Measurements from ENCODE around the gene MRGPRD.
"Not testable (repeated sequence)": the region's sequence is repeated elsewhere in the genome, so short reads cannot be mapped to it uniquely, and the experiment has no call there.

MRGPRD gene

DNA sequence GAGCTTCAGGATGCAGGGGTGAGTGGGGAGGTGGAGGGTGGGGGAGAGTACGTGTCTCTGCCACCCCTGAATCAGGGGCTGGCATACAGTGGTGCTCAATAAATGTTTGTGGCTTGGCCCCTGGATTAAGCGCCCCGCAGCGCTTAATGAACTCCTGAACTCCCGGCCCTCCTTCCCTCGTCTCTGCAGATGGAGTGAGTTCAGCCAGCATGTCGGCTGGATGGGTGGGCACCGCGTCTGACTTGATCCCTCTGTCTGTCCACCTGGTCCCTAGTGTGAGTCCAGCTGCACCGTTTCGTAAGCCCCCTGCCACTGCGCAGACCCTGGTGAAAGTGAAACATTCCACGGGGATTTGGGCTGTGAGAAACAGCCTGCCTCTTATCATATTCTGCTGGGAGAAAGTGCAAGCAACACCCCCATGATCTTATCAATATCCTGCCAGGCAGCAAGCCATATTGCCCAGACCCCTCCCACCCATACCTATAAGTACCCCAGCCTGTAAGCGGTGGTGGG lies 12.0 kb upstream of the MRGPRD start:
- DNase-seq: no peak

DNA sequence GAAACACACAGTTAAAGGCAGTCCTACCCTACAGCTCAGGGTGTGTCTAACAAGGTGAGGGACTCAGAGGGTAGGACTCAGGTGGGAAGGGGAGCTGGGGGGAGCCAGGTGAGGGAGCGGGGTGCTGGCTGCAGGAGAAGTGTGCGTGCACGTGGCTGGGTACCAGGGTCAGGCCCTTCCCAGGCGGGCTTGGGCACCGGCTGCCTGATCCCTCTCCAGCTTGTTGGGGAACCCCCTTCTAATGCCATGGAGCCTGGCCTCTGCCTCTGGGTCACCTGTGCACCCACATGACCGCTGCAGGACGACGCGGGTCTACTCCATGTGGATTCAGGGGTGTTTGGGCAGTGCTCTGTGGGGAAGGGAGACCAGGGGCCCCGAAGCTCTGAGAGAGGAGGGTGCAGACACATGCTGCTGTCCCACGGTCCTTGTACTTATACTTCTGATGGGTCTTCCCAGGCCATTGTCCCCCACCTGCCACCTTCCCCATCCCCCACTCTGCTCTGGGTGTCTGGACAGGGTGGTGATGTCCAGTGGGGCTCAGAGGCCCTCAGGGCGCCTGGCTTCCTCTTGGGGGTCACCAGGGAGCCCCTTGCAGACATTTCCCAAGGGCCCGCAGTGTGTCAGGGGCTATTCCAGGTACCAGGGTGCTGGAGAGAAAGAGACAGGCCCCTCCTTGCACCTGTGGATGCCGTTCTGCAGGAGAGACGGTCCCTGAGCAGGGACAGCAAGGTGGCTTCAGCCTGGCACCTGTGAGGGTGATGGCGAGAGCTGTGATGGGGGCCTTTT lies 10.4 kb upstream of the MRGPRD start:
- no peak for DNase-seq

DNA sequence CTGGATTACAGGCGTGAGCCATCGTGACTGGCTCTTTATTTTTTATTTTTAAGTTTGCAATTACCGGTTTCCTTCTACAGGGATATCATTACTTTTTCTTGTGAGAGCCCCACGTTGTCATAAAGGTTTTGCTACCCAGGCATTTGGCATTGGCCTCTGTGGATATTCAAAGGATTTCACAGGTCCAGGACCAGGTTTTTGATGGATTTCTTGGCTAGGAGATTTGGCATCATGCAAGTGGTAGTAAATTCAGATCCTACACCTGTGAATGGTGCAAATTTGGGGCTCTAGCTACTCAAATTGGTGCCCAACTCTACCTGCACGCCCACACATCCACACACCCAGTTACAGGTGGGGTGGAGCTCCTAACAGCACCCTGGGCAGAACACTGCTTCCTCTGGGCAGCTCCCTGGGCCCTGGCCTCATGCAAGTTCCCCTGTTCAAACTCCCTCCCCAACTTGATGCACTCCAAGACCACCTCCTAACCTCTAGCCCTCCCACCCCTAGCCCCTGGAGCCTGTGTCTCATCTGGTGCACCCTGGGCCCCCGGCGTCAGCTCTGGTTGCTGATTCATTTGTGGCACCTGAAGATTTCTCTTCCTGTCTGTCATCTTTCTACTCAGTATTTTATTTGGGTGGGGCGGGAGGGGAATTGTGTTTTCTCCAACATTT lies 9.3 kb upstream of the MRGPRD start:
- no peak for DNase-seq

DNA sequence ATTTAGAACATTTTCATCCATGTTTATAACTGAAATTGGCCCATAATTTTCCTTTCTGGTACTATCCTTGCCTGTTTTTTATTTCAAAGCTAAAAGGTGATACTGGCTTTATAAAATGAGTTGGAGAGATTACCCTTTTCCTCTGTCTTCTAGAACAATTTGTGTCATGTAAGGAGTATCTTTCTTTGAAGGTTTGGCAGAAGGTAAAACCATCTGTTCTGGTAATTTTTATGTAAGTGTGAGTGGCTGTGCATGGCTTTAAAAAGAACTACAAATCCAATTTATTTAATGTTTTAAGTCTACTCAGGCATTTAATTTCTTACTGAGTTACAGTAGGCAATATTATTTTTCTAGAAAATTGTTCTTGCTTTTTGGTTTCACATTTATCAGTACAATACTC lies 7.7 kb upstream of the MRGPRD start:
- DNase-seq: no peak

DNA sequence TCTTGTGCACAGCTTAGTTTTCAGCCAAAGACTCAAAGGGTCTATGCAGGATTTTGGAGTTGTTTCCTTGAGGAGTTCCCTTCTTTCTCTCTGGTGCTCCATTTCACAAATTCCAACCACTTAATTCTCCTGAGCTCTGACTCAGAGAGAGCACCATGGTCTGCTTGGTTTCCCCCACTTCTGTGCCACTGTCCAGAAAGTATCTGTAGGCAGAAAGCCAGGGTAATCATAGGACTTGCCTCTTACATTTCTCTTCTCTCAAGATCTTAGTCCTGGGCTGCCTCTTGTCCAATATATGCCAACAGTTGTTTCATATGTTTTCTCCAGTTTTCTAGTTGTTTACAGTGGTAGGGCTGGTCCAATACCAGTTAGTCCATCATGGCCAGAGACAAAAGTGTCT lies 6.4 kb upstream of the MRGPRD start:
- DNase-seq: no peak

DNA sequence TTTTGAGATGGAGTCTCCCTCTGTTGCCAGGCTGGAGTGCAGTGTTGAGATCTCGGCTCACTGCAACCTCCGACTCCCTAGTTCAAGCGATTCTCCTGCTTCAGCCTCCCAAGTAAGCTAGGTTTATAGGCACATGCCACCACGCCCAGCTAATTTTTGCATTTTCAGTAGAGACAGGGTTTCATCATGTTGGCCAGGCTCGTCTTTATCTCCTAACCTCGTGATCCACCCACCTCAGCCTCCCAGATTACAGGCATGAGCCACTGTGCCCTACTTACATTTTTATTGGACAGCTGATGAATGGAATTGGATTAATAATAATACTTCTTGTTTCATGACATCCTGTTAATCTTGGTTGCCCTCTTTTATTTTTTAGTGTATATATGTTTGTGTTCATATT lies 3.0 kb upstream of the MRGPRD start:
- DNase-seq: no peak

DNA sequence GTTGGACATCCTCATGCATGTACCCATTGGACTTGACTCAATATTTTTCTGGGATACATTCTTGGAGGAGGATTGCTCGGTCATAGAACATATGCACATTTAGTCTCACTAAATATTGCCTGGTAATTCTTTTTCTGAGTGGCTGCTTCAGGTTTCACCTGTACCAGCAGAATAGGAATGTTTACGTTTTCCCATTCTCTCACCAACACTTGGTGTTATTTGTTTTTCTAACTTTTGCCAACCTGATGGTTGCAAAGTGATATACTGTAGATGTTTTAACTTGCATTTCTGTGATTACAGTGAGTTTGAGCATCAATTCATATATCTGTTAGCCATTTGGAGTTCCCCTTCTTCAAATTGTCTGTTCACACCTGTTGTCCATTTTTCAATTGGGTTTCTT lies 1.3 kb upstream of the MRGPRD start:
- DNase-seq: no peak

DNA sequence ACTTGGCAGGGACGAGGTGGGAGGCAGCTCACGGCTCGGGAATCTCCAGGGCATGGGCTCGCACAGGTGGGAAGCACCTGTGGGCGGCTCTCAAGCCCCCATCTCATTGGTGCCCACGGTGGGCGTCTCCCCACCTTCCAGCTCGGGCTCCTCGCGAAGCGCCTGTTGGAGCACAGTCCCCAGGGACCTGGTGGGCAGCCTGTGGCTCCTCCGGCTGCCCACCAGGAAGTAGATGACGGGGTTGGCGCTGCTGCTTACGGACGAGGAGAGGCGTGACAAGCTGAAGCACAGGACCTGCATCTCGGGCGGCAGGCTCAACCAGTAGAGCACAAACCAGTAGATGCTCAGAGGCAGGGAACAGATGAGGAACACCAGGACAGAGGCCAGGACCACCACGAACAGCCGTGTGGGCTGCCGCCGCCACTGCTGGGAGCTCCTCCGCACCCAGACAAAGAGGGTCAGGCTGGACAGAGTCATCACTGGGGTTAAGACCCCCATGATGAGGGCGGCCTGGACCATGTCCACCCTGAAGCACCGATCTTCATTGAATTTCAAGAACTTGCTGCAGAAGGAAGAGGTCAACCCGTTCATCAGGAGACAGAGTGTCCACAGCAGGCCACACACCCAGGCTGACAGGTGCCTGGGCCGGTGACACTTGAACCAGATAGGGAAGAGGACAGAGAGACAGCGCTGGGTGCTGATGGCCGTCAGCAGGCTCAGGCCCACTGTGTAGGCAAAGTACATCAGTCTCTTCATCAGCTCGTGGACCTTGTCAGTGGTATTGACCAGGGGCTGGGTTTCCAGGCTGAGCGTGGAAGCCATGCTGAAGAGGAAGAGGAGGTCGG lies 633 bp downstream of the MRGPRD start:
- DNase-seq: no peak

DNA sequence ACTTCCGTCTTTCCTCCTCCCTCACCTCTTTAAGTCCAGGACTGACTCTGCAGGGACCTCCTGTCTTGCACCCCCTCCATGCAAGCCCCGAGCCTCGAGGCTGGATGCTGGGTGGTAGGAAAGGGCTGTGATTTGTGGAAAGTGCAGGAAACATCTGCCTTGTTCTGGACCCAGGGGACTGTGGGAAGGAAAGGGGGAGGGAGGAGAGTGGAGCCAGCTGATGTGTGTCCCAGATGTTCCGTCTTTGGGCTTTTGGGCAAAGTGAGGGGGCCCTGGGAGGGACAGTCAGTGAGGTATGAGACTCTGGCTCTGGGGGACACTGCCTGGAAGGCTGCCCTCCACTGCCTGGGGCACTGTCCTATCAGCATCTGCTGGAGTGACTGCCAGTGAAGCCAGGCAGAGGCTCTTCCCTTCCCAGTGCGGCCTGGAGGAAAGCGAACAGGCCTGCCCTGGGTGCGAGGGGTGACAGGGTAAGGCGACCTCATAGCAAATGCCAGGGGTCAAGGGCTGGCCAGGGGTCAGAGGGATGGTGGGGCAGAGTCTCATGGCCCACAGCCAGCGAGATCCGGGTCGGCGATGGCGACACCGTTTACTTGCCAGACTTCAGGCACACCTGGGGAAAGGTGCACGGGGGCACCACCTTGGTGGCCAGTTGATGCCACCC lies 1.7 kb downstream of the MRGPRD start:
- no peak for DNase-seq

DNA sequence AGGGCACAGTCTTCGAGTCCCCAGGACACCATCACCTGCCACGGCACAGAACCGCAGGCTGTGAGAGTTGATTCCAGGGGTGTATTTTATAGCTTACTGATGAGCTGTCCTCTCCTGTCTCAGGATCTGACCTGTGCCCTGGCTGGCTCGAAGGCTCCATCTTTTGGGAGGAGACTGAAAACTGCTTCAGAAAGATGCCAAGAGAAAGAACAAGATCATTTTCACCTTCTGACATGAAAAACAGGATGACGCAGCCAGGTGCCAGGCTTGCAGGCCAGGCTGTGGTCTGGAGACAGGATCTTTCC lies 2.2 kb downstream of the MRGPRD start:
- no peak for DNase-seq

DNA sequence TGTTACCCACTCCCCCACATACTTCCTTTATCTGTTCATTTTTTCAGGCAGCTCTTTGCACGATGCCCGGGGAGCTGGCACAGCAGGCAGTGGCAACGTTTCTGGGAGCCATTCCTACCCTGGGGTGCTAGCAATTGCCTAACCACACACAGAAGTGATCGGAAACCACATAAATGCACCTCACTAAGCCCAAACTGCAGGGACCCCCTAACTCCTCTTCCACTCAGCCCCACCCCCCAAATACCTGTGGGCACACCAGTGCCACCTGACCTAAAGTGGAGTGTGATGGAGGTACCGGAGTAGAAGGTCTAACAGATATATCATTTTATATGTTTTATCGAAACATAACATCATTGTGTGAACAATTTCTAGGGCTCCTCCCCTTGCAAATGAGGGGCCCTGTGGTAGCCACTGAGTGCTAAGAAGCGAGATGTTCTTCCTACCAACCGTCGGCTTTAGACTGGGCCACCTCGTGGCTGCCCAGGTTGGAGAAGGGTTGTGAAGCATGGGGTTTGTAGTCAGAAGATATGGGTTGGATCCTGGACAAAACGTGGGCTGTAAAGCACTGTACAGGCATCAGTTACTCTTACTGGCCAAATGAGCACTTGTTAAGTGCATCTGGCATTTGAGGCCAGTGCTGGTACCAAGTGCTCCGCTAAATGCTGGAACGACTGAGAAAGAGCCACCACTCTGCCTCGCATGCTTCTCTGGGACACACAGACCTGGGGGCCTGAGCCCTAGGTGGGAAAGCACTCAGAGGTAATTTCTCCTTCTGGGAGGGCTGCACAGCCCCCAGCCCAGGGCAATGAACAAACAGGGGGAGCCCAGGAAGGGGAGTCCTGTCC lies 2.8 kb downstream of the MRGPRD start:
- no peak for DNase-seq

DNA sequence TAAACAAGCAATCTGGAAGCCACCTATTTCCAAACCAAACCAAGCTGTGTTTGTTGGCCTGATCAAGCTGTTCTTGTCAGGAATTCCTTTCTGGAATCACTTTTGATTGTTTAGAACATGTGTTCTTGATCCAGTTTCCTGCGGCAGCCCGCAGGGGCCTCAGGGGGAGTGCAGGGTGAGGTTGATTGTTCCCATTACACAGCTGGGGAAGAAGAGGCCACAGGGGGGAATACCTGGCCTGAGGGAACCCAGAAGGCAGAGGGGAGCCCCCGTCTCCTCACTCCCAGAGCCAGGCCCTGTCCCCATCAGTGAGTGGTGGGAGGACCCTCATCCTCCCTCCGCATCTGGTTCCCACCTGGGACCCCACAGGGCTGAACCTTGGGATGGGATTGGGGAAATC lies 4.2 kb downstream of the MRGPRD start:
- no peak for DNase-seq

DNA sequence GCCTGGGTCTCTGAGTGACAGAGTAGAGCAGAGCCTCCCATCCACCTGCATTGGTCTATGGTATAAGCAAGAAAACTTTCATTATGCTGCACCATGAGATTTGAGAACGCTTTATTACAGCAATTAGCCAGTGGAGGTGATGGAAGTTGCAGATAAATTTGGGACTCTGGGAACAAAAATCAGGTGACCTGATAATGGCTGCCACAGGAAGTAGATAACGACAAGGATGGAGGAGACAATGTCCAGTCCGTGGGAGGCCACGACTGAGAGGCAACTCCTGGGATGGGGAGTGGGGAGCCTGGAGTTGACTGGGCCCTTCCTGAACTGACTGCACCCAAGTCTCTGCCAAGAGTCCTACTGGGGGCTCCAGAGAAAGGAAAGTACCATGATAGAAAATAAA lies 4.7 kb downstream of the MRGPRD start:
- no peak for DNase-seq

DNA sequence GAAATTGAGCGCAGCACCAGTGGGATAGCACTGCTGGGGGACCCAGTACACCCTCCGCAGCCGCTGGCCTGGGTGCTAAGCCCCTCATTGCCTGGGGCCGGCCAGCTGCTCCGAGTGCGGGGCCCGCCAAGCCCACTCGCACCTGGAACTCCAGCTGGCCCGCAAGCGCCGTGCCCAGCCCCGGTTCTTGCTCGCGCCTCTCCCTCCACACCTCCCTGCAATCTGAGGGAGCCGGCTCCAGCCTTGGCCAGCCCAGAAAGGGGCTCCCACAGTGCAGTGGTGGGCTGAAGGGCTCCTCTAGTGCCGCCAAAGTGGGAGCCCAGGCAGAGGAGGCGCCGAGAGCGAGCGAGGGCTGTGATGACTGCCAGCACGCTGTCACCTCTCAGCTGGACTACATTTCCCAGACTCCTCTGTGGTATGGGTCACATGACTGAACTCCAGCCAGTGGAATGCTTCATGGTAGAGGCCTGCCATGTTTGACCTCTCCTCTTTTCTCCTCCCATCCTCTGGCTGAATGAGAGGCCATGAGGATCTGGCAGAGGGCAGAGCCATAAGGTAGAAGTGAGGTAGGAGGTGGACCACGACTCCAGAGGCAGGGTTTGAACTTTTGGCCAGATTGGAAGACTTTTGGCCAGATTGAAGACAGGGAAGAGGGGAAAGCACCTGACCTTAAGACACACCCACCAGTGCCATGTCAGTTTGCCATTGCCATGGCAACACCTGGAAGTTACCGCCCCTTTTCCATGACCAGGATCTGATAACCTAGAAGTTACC lies 6.2 kb downstream of the MRGPRD start:
- DNase-seq: no peak

DNA sequence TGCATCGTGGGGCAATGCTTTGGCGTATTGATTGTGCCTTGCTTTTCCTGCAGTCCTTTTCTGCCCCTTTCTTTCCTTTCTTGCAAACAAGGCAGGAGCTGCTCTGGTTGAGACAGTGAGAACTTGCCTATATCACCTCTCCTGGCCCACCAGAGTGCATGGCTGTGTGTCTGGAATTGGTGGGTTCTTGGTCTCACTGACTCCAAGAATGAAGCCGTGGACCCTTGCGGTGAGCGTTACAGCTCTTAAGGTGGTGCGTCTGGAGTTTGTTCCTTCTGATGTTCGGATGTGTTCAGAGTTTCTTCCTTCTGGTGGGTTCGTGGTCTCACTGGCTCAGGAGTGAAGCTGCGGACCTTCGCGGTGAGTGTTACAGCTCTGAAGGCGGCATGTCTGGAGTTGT lies 7.1 kb downstream of the MRGPRD start:
- not testable (repeated sequence) for DNase-seq

DNA sequence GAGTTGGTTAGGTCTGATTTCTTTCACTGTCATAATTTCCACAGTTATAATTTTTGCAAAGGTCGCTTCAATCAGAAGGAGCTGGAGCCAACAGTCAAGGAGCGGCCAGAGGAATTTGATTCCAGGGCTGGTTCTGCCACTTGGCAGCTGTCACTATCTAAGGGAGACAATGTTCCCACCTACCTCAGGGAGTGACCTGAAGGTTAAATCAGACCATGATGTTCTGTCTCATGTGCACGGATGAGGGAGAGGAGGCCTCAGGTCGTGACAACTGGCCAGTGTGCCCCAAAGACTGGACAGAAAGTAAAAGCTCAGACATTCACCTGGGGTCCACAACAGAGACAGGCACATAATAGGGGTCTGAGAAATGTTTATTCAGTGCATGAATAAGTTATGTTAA lies 7.6 kb downstream of the MRGPRD start:
- DNase-seq: no peak

DNA sequence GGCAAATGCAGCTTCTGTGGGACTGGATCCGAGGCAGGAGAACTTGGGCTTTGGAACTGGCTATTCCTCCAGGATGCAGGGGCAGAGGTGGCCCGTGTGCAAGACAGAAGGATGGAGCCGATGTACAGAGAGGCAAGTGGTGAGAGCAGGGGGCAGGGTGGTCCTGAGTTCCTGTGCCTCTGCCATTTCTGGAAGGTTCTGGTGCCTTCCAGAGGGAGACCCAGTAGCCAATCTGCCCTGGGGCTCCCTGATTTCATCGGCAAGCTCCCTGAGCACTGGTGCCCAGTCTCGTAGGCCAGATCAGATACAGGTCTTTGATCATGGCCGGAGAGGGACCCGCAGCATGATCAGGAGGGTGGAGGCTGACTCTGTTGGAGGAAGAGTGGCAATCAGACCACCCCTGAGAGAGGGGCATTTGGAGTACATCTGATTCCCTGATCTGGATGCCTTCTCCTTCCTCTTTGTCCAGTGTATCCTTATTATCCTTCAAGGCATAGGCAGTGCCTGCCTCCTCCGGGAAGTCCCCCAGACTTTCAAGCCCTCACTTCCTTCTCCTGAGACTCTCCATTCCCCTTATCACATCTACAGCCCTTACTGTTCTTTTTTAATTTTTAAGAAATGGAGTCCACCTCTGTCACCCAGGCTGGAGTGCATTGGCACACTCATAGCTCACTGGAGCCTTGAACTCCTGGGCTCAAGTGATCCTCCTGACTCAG lies 9.7 kb downstream of the MRGPRD start:
- no peak for DNase-seq

DNA sequence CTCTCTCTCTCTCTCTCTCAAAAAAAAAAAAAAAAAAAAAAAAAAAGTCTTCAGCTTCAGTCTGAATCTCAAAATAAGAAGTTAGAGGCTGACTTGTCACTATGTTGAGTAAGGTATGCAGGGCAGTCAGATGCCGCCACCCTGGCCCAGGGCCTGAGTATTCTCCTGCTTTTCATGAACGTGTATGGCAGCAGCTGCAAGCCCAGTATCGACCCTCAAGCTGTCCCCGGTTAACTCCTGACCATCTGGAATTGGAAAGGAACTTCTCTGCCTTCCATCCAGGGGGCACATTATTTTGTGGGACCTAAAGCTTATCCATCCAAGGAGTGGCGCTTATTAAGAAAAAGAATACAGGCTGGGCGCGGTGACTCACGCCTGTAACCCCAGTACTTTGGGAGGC lies 11.4 kb downstream of the MRGPRD start:
- no peak for DNase-seq

DNA sequence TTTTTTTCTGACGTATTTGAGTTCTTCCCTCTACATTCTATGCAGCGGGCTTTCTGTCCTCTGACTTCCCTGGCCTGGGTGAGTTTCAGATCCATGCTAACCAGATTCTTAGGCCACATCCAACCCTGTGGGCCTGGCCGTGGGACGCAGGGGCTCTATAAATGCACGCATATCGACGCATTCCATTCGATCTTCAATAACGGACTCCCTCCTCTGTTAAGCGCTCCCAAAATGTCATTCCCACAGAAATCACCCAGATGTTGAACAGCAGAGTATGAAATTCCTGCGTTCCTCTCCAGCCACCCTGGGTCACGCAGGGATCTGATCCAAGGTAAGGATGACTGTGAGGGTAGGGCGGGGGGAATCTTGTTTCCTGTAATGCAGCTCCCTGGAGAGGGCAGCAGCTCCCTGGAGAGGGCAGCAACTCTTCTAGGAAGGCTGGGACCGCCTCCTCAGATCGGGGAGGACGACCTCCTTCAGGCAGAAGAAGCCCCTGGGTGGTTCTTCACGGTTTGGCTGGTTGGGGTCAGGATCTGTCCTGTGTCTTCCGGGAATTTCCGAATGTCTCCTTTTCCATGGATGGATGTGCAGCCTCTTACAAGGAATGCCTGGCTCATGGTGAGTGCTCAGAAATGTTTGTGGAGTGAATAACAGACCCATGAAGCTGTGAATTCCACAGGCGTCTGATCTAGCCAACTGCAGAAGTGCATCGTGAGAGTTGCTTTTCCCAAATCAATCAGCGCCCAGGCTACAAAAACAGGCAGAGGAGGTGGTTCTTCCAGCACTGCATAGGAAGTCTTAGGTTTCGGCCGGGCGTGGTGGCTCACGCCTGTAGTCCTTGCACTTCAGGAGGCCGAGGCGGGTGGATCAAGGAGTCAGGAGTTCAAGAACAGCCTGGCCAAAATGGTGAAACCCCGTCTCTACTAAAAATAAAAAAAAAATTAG lies 12.2 kb downstream of the MRGPRD start:
- no peak for DNase-seq

Measured in stimulated activated naive CD4-positive, alpha-beta T cell treated with Interleukin-2 at 50 U/mL for 16 hours (primary cell).